HepG2 (cell line): ENCODE data around the gene ACP5. TPM values are rescaled to one million over a fixed set of nuclear protein-coding genes. Genes with fewer than 3 reads are reported as not detected.

Source experiments
- ATRX ChIP-seq: sonication (generic); formaldehyde crosslinking; IDR thresholded peaks from 2 replicates; pipeline ENCODE4 v1.4.0; 2020; ENCODE audit warnings: missing genetic modification reagents, borderline replicate concordance
- CHD4 ChIP-seq: fragments of 200-600 bp; sonication (generic); IDR thresholded peaks from 2 replicates; pipeline ENCODE4 v1.7.0; 2017; ENCODE audit warnings: mild to moderate bottlenecking, low read length, borderline replicate concordance
- GTF3A ChIP-seq: sonication (generic); formaldehyde crosslinking; conservative IDR thresholded peaks from 2 replicates; pipeline ENCODE4 v1.4.0; 2020; ENCODE audit warnings: mild to moderate bottlenecking, missing genetic modification reagents
- HMGA1 ChIP-seq: sonication (generic); formaldehyde crosslinking; conservative IDR thresholded peaks from 2 replicates; pipeline ENCODE4 v1.4.0; 2020; ENCODE audit warnings: missing genetic modification reagents
- NPAS2 ChIP-seq: sonication (generic); formaldehyde crosslinking; IDR thresholded peaks from 2 replicates; pipeline ENCODE4 v1.8.0; 2022; ENCODE audit warnings: mild to moderate bottlenecking, missing genetic modification reagents, borderline replicate concordance
- PAWR ChIP-seq: sonication (generic); formaldehyde crosslinking; IDR thresholded peaks from 2 replicates; pipeline ENCODE4 v1.4.0; 2020; ENCODE audit warnings: missing genetic modification reagents, mild to moderate bottlenecking, borderline replicate concordance
- POLR2A ChIP-seq, 2 experiments: IDR thresholded peaks; 2 replicates each; pipeline ENCODE4 v1.6.1; 2011; ENCODE audit warnings: low read depth in 2 of 2, low read length in 2 of 2, mild to moderate bottlenecking in 1 of 2, moderate library complexity in 1 of 2; ENCODE audit not compliant: insufficient read depth in 1 of 2
- PRPF4 ChIP-seq: fragments of 200-400 bp; formaldehyde crosslinking; IDR thresholded peaks from 2 replicates; pipeline ENCODE4 v1.6.1; 2016; ENCODE audit warnings: low read length, low read depth; ENCODE audit not compliant: poor library complexity, severe bottlenecking
- ZFY ChIP-seq: sonication (generic); formaldehyde crosslinking; IDR thresholded peaks from 2 replicates; pipeline ENCODE4 v1.4.0; 2020; ENCODE audit warnings: missing genetic modification reagents
- ZNF205 ChIP-seq: IDR thresholded peaks from 2 replicates; pipeline ENCODE4 v1.6.1; 2018; ENCODE audit warnings: missing biosample characterization, missing genetic modification reagents
- ZNF615 ChIP-seq: sonication (generic); formaldehyde crosslinking; IDR thresholded peaks from 2 replicates; pipeline ENCODE4 v1.5.0; 2020; ENCODE audit warnings: mild to moderate bottlenecking, missing genetic modification reagents, borderline replicate concordance
- ZNF768 ChIP-seq: sonication (generic); formaldehyde crosslinking; IDR thresholded peaks from 2 replicates; pipeline ENCODE4 v1.4.0; 2020; ENCODE audit warnings: missing genetic modification reagents
- polyA plus RNA-seq, 8 experiments: library from polyadenylated mRNA; depleted of rRNA in 3 of 8; stranded (reverse) in 7 of 8; unstranded in 1 of 8; fragments of >200 nt; fragmentation: Illumina TruSeq in 4 of 8; extraction: Trizol in 4 of 8; gene quantifications; 2 replicates each; pipeline versions ENCODE4 v1.2.1 to v1.2.3, GENCODE V29; 2011 to 2016; ENCODE audit warnings: low read depth in 4 of 8, missing spikeins in 1 of 8, mixed read lengths in 1 of 8; ENCODE audit not compliant: insufficient read depth in 1 of 8
- total RNA-seq, 5 experiments: library from RNA; depleted of rRNA; stranded (reverse); fragments of >200 nt; fragmentation: Illumina TruSeq; extraction: Trizol; gene quantifications; 2 replicates each; pipeline ENCODE4 v1.2.3, GENCODE V29; 2016; ENCODE audit warnings: low read depth in 1 of 5
- TF ChIP-seq, protein P1 (sequence below): IDR thresholded peaks from 2 replicates; pipeline ENCODE4 v1.6.1; 2016
- TF ChIP-seq, protein P2 (sequence below): sonication (generic); formaldehyde crosslinking; conservative IDR thresholded peaks from 2 replicates; pipeline ENCODE4 v1.4.0; 2020; ENCODE audit warnings: missing genetic modification reagents
- TF ChIP-seq, protein P3 (sequence below): sonication (generic); formaldehyde crosslinking; IDR thresholded peaks from 2 replicates; pipeline ENCODE4 v1.4.0; 2020; ENCODE audit warnings: mild to moderate bottlenecking, missing genetic modification reagents
- TF ChIP-seq, protein P4 (sequence below): sonication (generic); formaldehyde crosslinking; IDR thresholded peaks from 2 replicates; pipeline ENCODE4 v1.8.0; 2022; ENCODE audit warnings: mild to moderate bottlenecking, missing genetic modification reagents, moderate library complexity

The ACP5 gene
- total and polyA plus RNA-seq, 2 of the 13 experiments (the other 11 are each of a cell fraction or from before 2014, with no cell fraction given) = 1.3 to 6.7 TPM

DNA sequence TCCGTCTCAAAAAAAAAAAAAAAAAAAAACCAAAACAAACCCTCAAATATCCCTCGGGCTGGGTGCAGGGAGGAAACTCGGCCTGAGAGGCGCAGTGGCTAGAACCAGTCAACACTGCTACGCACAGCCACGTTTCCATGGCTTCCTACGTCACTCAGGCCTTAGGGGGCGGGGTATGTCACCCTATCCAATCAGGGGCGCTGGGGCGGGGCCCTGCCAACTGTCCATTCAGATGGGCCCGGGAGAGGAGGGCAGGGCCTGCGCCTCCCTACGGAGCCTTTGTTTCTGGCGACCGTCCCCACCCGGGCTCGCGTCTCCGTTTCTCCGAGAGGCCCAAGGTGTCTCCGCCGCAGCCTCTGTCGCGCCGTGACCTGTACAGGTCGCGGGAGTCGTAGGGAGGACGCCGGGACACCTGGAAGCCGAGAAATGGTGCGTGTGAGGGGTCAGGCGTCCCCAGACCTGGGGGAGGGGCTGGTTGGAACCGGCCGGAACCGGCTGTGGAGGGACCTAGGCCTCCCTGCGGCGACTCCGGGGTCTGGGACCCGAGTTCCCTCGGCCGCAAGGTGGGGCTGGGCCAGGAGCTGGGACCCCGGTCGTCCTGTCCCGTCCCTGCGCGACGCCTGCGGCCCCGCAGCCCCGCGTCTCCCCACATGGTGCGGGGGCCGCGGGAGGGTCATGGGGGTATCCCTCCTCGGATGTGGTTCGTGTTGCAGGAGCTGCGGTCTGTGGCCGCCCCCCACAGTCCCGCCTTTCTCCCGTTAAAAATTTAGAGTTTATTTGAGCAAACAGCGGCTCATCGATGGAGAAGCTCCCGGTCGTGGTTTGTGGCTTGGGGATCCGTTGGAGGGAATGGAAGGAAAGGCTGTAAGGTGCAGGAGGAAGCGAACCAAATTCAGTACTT lies 20.0 kb upstream of the ACP5 start, which contains the start of gene ZNF627 (continued):
- TF ChIP-seq HMGA1 (CRISPR knock-in tag) (no peak), ZNF615 (CRISPR knock-in tag) (no peak), ZNF205 (CRISPR knock-in tag) (0 out of 2 replicates have a peak, but pooled peaks have one; percentile 49), PRPF4 (no peak), ZFY (CRISPR knock-in tag) (peak; percentile 98), PAWR (CRISPR knock-in tag) (no peak), POLR2A (IDR thresholded peaks at IDR 0.05; ENCODE audit: insufficient read depth in 1 of 2, low read depth in 2 of 2, low read length in 2 of 2) (peak; percentile 95 to 98), ATRX (CRISPR knock-in tag) (0 out of 2 replicates have a peak, but pooled peaks have one; percentile 32), GTF3A (CRISPR knock-in tag) (no peak), CHD4 (no peak), ZNF768 (CRISPR knock-in tag) (peak; percentile 56; the same call in 1 of the 2 replicates), NPAS2 (CRISPR knock-in tag) (no peak)
- TF ChIP-seq, protein P1, sequence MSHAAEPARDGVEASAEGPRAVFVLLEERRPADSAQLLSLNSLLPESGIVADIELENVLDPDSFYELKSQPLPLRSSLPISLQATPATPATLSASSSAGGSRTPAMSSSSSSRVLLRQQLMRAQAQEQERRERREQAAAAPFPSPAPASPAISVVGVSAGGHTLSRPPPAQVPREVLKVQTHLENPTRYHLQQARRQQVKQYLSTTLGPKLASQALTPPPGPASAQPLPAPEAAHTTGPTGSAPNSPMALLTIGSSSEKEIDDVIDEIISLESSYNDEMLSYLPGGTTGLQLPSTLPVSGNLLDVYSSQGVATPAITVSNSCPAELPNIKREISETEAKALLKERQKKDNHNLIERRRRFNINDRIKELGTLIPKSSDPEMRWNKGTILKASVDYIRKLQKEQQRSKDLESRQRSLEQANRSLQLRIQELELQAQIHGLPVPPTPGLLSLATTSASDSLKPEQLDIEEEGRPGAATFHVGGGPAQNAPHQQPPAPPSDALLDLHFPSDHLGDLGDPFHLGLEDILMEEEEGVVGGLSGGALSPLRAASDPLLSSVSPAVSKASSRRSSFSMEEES (CRISPR knock-in tag) = peak; percentile 39; the same call in 1 of the 2 replicates
- TF ChIP-seq, protein P2, sequence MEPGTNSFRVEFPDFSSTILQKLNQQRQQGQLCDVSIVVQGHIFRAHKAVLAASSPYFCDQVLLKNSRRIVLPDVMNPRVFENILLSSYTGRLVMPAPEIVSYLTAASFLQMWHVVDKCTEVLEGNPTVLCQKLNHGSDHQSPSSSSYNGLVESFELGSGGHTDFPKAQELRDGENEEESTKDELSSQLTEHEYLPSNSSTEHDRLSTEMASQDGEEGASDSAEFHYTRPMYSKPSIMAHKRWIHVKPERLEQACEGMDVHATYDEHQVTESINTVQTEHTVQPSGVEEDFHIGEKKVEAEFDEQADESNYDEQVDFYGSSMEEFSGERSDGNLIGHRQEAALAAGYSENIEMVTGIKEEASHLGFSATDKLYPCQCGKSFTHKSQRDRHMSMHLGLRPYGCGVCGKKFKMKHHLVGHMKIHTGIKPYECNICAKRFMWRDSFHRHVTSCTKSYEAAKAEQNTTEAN (CRISPR knock-in tag) = peak; percentile 18; the same call in 1 of the 2 replicates
- TF ChIP-seq, protein P3, sequence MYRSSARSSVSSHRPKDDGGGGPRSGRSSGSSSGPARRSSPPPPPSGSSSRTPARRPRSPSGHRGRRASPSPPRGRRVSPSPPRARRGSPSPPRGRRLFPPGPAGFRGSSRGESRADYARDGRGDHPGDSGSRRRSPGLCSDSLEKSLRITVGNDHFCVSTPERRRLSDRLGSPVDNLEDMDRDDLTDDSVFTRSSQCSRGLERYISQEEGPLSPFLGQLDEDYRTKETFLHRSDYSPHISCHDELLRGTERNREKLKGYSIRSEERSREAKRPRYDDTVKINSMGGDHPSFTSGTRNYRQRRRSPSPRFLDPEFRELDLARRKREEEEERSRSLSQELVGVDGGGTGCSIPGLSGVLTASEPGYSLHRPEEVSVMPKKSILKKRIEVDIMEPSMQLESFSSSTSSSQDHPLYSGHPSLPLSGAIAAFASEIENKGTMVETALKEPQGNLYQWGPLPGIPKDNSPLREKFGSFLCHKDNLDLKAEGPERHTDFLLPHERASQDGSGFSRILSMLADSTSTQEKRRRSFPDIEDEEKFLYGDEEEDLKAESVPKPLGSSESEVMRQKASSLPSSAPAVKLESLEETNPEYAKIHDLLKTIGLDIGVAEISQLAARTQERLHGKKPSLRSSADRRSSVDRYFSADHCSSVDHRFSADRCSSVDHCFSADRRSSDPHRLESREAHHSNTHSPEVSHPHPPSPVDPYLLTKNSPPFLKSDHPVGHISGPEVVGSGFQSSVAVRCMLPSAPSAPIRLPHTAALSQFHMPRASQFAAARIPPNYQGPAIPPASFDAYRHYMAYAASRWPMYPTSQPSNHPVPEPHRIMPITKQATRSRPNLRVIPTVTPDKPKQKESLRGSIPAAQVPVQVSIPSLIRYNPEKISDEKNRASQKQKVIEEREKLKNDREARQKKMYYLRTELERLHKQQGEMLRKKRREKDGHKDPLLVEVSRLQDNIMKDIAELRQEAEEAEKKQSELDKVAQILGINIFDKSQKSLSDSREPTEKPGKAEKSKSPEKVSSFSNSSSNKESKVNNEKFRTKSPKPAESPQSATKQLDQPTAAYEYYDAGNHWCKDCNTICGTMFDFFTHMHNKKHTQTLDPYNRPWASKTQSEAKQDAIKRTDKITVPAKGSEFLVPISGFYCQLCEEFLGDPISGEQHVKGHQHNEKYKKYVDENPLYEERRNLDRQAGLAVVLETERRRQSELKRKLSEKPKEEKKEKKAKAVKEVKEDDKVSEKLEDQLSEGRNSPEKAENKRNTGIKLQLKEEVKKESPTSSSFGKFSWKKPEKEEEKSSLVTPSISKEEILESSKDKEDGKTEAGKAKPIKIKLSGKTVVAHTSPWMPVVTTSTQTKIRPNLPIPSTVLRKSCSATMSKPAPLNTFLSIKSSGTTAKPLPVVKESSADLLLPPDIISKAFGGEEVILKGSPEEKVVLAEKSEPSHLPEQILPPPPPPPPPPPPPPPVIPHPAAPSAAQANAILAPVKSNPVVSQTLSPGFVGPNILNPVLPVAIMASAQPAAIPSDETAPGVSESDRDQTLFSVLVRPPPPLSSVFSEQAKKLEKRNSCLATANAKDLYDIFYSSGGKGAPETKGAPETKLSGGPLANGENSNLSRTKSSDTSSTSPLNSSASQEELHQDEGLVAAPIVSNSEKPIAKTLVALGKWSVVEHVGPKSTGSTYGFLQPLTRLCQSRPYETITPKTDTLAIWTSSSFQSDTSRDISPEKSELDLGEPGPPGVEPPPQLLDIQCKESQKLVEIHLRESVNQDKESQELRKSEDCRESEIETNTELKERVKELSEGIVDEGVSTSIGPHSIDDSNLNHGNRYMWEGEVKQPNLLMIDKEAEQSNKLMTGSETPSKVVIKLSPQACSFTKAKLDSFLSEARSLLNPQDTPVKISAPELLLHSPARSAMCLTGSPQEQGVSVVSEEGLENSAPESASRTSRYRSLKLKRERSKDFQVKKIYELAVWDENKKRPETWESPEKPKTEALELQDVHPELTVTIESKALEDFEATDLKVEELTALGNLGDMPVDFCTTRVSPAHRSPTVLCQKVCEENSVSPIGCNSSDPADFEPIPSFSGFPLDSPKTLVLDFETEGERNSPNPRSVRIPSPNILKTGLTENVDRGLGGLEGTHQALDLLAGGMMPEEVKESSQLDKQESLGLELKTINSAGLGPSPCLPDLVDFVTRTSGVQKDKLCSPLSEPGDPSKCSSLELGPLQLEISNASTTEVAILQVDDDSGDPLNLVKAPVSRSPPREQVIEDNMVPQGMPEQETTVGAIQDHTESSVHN (CRISPR knock-in tag) = no peak
- TF ChIP-seq, protein P4, sequence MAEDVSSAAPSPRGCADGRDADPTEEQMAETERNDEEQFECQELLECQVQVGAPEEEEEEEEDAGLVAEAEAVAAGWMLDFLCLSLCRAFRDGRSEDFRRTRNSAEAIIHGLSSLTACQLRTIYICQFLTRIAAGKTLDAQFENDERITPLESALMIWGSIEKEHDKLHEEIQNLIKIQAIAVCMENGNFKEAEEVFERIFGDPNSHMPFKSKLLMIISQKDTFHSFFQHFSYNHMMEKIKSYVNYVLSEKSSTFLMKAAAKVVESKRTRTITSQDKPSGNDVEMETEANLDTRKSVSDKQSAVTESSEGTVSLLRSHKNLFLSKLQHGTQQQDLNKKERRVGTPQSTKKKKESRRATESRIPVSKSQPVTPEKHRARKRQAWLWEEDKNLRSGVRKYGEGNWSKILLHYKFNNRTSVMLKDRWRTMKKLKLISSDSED (CRISPR knock-in tag) = no peak
